ENCODE results near the gene ANTXR1. TPM values are rescaled to one million over a fixed set of nuclear protein-coding genes. Genes with fewer than 3 reads are reported as not detected.

Gene ANTXR1
- total RNA-seq, 1 experiment from 2014 or later, result 181 TPM

GRCh38 chr2:69237070-69237670 lies 224.2 kb downstream of the ANTXR1 start:
- H3K4me3 ChIP-seq (ENCODE audit: low read depth, low read length, poor library complexity, severe bottlenecking), result no peak overlapping the region
- no peak for DNase-seq (ENCODE audit: low spot score)
- no peaks in the 10 kb centered on the region for H3K27me3 ChIP-seq (replicated peaks; ENCODE audit: insufficient read depth, low read depth, low read length, poor library complexity)
- H3K9me3 ChIP-seq (ENCODE audit: low read depth, low read length, poor library complexity, severe bottlenecking), result no peaks in the 10 kb centered on the region
- CTCF ChIA-PET, result no interaction called here
- BruUV-seq (replicated peaks), result no TSS peak
- no peak for TF ChIP-seq EZH2 (IDR thresholded peaks at IDR 0.05; ENCODE audit: borderline replicate concordance, low read depth, low read length, poor library complexity, severe bottlenecking)
- TF ChIP-seq, protein P1, sequence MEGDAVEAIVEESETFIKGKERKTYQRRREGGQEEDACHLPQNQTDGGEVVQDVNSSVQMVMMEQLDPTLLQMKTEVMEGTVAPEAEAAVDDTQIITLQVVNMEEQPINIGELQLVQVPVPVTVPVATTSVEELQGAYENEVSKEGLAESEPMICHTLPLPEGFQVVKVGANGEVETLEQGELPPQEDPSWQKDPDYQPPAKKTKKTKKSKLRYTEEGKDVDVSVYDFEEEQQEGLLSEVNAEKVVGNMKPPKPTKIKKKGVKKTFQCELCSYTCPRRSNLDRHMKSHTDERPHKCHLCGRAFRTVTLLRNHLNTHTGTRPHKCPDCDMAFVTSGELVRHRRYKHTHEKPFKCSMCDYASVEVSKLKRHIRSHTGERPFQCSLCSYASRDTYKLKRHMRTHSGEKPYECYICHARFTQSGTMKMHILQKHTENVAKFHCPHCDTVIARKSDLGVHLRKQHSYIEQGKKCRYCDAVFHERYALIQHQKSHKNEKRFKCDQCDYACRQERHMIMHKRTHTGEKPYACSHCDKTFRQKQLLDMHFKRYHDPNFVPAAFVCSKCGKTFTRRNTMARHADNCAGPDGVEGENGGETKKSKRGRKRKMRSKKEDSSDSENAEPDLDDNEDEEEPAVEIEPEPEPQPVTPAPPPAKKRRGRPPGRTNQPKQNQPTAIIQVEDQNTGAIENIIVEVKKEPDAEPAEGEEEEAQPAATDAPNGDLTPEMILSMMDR (conservative IDR thresholded peaks at IDR 0.05; ENCODE audit: low read depth, low read length), result no peak
- peaks cover 7% of the 10 kb centered on the region for H3K4me1 ChIP-seq (ENCODE audit: insufficient read depth, low read length, poor library complexity, severe bottlenecking)
- no peak overlapping the region for H3K27ac ChIP-seq (ENCODE audit: low read depth, low read length, poor library complexity, severe bottlenecking)
- intact Hi-C loops (cut with micrococcal nuclease; ENCODE audit: unreplicated experiment), result no loop called here
- no peaks in the 10 kb centered on the region for H3K36me3 ChIP-seq (ENCODE audit: insufficient read depth, low read length, poor library complexity, severe bottlenecking)
- POLR2A ChIA-PET (ENCODE audit: low non-redundant PET), result no interaction called here

DNA sequence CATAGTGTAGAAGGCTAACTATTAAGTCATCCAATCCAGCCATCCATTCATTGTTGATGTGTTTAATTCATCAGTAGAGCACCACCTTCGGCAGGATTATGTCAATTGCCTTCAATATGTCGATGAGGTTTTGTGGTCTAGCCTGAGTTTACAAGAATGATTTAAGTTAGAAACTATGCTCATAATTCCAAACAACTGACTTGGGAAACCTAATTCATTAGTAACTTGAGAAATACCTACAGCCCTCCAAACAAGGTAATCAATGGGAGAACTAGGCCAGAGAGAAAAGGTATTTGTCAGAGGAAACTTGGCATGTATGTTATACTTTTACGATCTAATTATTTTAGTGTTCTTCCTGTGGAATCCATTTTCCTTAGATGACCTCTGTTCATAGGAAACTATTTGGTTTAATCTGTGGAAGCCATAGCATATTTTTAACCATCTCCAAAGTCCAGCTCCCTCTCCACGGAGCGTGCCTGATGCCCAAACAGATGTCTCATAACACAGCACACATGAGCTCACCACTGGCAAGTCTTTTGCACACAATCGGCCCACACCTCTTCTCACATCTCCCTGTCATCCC lies 225.6 kb downstream of the ANTXR1 start:
- intact Hi-C loops (cut with micrococcal nuclease; ENCODE audit: unreplicated experiment), result no loop called here
- no peak overlapping the region for H3K4me3 ChIP-seq (ENCODE audit: low read depth, low read length, poor library complexity, severe bottlenecking)
- H3K4me1 ChIP-seq (ENCODE audit: insufficient read depth, low read length, poor library complexity, severe bottlenecking), result peaks cover 19% of the 10 kb centered on the region
- POLR2A ChIA-PET (ENCODE audit: low non-redundant PET), result no interaction called here
- H3K27ac ChIP-seq (ENCODE audit: low read depth, low read length, poor library complexity, severe bottlenecking), result no peak overlapping the region
- CTCF ChIA-PET, result no interaction called here
- no peaks in the 10 kb centered on the region for H3K36me3 ChIP-seq (ENCODE audit: insufficient read depth, low read length, poor library complexity, severe bottlenecking)
- DNase-seq (ENCODE audit: low spot score), result no peak
- BruUV-seq (replicated peaks), result no TSS peak
- TF ChIP-seq, protein P1 (conservative IDR thresholded peaks at IDR 0.05; ENCODE audit: low read depth, low read length), result no peak
- TF ChIP-seq EZH2 (IDR thresholded peaks at IDR 0.05; ENCODE audit: borderline replicate concordance, low read depth, low read length, poor library complexity, severe bottlenecking), result no peak
- no peaks in the 10 kb centered on the region for H3K27me3 ChIP-seq (replicated peaks; ENCODE audit: insufficient read depth, low read depth, low read length, poor library complexity)
- H3K9me3 ChIP-seq (ENCODE audit: low read depth, low read length, poor library complexity, severe bottlenecking), result no peaks in the 10 kb centered on the region

DNA sequence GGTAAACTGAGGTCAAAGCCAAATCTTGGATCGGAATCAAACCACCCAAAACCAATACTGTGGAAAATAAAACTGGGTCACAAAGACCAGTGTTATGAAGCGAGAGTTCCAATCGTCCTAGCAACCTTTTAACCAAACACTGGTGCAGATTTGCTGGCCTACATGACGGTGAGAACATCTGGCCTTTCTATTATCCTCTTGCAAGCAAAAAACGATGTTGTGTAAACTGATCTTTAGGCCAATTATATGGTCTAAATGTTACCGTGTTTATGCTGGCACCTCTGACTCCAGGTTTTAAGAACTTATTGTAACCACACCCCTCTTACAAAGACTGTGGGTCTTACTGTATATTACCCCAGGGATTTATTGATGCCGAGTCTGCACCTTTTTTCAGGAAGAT lies 228.1 kb downstream of the ANTXR1 start:
- POLR2A ChIA-PET (ENCODE audit: low non-redundant PET), result no interaction called here
- no TSS peak for BruUV-seq (replicated peaks)
- Histone ChIP-seq H3K27me3 (replicated peaks; ENCODE audit: insufficient read depth, low read depth, low read length, poor library complexity) (no peaks in the 10 kb centered on the region), H3K4me1 (ENCODE audit: insufficient read depth, low read length, poor library complexity, severe bottlenecking) (peaks cover 21% of the 10 kb centered on the region), H3K4me3 (ENCODE audit: low read depth, low read length, poor library complexity, severe bottlenecking) (no peak overlapping the region), H3K36me3 (ENCODE audit: insufficient read depth, low read length, poor library complexity, severe bottlenecking) (peaks cover 7% of the 10 kb centered on the region), H3K27ac (ENCODE audit: low read depth, low read length, poor library complexity, severe bottlenecking) (no peak overlapping the region), H3K9me3 (ENCODE audit: low read depth, low read length, poor library complexity, severe bottlenecking) (no peaks in the 10 kb centered on the region)
- intact Hi-C loops (cut with micrococcal nuclease; ENCODE audit: unreplicated experiment), result no loop called here
- TF ChIP-seq EZH2 (IDR thresholded peaks at IDR 0.05; ENCODE audit: borderline replicate concordance, low read depth, low read length, poor library complexity, severe bottlenecking), result no peak
- TF ChIP-seq, protein P1 (conservative IDR thresholded peaks at IDR 0.05; ENCODE audit: low read depth, low read length), result no peak
- CTCF ChIA-PET, result no interaction called here
- DNase-seq (ENCODE audit: low spot score), result no peak

Data from A673 (cell line).